SIG-M5 treated with dmso at 0.1 percent for 504 hours (cell line): ENCODE data around the gene TGM3.

Source experiments
- DNase-seq: peaks from one replicate; lab custom pipeline; 2025; ENCODE audit not compliant: unreplicated experiment; lab: John Stamatoyannopoulos, UW

TGM3 gene

DNA sequence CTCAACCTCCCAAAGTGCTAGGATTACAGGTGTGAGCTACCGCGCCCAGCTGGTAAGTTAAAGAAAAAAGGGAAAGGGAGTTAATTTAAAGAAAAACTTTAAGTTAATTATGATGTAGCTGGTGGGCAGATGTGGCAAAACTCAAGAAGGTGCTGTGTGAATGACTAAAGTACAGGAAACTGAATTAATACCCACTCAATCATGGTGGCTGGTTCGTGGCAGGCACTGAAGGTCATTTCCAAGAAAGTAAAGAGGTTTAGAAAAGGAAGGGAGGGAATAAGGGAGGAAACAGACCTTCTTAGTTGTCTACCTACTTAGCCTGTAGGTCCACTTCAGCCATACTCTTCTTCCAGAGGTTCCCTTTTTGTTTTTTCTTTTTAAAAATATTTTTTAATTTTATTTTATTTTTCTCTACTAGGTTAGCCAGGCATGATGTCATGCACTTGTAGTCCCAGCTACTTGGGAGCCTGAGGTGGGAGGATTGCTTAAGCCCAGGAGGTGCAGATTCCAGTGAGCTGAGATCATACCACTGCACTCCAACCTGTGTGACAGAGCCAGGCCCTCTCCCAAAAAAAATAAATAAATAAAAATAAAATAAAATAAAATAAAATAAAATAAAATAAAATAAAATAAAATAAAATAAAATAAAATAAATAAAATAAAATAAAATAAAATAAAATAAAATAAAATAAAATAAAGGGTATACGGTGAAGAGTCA lies 11.9 kb upstream of the TGM3 start:
- DNase-seq = no peak

DNA sequence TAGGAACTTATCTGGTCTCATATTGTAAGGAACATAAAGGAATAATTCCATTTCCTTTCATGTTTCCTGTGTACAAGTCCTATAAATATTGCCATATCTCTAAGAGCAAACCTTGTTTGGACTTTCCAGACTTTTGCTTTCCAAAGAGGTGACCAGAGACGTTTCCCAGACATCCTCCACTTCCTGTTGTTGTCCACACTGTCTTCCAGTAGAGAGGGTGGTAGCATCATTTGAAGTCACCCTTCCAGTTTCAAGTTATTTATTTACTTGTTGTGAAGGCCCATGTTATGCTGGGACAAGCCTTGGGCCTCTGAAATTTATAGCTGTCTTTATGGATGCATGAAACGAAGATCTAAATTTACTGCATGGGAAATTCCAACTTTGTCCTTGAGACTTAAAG lies 10.6 kb upstream of the TGM3 start:
- DNase-seq = no peak

DNA sequence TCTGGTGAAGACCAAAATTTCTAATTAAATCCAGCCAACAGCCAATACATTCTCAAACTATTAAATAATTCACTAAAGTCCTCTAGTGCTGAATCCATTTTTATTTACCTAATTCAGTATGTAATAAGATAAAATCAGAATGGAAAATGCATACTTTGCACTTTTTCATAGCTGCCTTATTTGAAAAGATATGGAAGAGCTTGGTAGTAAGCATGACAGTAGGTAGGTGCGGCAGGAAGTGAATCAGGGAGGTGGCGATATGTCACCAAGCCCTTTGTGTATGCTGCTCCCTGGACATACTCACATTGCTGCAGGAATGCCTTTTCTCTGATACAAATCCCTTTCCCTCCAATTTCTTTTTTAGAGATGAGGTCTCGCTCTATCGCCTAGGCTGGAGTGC lies 10.2 kb upstream of the TGM3 start:
- DNase-seq = no peak

DNA sequence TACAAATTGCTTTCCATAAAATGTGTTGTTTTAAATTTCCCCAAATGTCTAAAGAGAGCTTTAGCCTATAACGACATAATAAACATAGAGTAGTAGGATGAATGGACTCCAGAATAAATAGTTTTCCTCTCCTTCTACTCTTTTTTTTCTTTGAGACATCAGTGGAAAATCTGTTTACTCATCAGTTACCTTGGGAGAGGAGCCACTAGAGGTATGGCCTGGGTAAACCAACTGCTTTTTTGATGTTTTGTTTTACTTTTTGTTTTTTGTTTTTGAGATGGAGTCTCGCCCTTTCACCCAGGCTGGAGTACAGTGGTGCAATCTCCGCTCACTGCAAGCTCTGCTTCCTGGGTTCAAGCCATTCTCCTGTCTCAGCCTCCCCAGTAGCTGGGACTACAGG lies 8.3 kb upstream of the TGM3 start:
- DNase-seq = no peak

DNA sequence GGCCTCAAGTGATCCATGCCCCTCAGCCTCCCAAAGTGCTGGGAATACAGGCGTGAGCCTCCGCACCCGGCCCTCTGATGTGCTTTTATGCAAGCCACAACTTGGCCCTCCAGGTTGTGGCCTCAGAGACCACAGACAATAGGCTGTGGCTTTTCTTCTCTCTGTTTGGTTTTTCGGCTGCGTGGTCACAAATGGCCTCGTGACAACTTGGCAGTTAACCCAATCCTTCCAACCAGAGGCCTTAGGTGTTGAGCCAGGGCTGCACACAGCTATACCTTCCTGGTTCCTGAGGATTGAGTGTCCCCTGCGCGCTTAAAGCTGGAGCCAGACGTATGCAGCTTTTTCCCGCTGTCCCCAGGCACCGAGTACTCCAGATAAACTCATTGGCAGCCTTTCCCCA lies 6.3 kb upstream of the TGM3 start:
- DNase-seq = no peak

DNA sequence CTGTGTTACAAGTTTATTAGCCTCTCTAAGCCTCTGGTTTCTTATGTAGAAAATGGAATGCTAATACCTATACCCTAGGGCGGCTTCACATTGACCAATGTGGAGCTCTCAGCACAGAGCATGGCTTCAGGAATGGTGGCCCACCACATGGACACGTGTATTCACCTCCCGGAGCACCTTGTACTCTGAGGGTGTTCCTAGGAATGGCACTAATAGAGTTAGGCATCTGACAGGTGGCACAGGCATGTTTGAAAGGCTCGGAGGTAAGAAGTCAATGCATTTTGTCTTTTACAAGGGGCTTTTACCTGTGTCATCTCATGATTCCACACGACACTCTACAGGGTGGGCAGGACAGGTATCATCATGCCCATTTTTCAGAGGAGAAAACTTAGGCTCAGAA lies 5.3 kb upstream of the TGM3 start:
- no peak for DNase-seq

DNA sequence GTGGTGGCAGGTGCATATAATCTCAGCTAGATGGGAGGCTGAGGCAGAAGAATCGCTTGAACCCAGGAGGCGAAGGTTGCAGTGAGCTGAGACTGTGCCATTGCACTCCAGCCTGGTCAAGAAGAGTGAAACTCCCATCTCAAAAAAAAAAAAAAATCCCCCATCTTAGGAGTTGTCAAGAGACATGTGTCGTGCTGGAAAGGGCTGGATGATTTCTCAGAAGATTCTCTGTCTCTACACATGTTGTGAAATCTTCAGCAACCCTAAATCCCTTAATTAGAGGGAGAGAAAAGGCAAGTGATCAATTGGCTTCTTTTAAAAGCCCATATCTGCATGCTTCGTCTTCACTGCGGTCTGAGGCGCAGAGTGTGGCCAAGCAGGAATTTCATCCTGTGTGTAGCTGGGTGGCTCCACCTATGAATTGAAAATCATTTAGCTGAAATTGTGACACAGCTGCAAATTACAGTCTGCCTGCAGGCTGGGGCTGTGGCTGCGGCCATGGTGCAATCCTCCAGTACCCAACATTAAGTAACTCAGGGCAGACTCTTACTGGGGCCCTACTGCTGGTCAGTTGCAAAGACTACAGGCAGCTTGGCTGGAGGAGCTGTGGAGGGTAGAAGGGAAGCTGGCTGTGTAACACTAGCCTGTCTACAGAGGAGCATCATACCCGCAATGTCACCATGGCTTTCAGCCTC lies 3.2 kb upstream of the TGM3 start:
- peak; percentile 97 for DNase-seq

DNA sequence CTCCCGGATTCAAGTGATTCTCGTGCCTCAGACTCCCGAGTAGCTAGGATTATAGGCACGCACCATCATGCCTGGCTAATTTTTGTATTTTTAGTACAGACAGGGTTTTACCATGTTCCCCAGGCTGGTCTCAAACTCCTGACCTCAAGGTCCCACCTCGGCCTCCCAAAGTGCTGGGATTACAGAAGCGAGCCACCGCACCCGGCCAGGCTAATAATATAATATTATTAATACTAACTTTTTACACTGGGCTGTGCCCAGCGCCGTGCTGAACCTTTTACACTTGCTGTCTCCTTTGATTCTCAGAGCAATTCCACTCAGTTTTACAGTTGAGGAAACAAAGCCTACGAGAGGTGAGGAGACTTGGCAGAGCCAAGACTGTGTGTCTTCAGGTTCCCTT lies 2.3 kb upstream of the TGM3 start:
- no peak for DNase-seq

DNA sequence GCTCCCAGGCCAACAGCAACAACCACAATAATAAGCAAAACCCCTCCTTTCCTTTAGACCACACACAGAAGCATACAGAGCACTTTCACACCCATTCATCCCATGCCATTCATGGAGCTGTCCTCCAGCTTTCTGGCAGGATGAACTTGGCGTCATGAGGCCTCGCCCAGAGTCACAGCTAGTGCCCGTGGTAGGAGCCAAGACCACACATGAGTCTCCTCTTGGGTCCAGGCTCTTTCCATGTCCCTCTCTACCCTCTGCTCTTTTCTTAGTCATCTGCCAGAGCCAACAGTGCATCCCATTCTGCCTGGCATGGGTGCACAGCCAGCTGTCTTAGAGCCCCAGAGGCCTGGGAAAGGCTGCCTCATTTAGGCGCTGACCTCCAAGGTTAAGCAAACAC lies 1.8 kb upstream of the TGM3 start:
- no peak for DNase-seq

DNA sequence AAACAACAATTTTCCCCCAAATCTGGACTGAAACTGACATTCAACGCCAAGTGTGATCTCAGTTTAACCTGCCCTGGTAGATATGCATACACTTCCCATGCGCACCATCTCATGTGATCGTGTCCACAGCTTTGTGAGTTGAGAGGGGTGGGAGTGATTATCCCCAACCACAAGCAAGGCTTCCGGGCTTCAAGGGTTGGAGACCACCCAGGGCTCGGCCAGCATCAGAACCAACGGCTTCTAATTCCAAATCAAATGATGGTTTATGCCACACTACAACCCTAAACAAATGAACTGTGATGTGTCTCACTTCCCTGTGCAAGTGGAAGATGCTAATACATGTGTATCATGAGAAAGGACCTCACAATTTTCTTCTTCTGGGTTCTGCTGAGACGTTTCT lies 515 bp upstream of the TGM3 start:
- no peak for DNase-seq

DNA sequence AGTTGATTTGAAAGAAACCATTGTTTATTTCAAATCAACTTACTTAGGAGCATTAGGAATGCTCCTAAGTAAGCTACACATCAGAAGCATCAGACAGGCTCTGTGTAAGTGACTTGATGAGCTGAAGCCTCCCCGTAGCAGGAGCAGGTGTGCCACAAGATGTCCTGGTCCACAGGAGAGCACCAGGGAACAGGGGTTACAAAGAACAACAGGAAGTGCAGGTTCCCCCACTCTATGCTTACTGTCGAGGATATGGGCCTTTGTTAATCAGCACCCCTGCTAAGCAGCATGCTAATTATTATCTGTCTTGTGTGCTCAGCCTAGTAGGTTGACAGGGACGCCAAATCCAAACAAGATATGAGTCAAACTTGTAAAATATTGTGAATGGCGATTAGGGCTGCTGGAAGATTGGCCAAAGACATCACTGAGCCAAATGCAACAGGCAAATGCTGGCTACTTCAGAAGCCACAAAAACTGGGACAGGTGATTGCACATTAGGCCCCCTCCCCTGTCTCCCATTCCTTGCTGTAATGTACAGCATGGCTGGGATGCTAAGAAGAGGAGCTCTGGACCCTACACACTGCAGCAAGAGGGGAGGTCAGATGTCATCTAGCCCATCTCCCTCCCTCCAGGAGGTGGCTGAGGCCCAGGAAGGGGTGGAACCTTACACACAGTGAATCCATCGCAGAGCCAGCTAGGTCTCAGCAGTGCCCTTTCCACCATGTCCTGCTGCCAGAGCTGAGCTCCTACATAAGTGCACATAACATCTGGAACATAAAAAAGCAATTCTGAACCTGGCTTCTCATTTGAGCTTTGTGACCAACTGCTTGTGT lies 939 bp downstream of the TGM3 start:
- no peak for DNase-seq

DNA sequence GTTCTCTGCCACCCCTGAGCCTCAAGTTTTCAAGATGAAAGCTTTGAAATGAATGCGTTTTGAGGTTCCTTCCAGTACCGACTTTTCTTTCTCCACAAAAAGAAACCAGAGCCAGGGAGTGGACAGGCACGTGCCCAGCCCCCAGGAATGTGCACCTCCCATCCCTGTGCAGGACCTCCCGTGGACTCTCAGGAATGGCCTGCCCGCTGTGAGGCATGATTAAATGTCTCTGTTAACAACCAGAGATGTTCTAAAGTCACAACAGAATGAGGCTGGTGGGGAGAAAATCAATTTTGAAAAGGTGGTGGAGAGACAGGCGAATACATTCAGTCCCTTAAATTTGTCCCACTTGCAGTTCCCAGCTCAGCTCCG lies 1.5 kb downstream of the TGM3 start:
- DNase-seq = no peak

DNA sequence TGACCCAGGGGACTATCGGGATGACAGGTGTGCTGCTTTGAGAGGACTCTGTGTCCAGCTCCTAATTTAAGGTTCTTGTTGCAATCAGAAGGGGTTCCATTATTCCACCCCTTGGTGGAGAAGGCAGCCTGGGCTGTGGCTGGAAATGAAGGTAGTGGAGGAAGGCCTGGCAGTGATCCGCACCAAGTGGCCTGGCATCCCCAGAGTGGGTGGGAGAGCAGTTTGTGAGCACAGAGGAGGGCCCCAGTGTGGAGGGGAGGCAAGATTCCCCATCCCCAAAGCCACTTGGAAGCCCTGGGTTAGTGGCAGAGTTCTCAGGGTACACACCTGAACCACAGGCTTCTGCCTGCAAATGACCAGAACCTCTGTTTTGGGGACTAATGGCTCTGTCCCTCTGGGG lies 2.3 kb downstream of the TGM3 start:
- DNase-seq = no peak

DNA sequence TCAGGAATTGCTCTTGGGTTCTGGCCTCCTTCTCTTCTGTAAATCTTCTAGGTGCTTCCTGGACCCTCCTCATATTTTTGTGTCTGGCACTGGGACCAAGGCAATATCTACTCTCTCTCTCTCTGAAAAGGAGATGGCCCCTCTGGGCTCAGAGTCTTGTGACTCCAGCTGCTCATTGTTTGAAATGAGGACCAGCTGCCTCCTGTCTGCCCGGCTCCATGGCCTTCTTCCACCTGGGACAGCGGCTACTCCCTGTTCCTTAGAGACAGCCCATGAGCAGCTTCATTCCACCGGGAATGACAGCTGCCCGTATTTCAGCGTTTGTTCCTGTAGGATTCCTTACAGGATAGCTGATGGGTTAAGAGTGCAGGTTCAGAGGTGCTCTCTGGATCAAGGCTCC lies 2.9 kb downstream of the TGM3 start:
- DNase-seq = no peak

DNA sequence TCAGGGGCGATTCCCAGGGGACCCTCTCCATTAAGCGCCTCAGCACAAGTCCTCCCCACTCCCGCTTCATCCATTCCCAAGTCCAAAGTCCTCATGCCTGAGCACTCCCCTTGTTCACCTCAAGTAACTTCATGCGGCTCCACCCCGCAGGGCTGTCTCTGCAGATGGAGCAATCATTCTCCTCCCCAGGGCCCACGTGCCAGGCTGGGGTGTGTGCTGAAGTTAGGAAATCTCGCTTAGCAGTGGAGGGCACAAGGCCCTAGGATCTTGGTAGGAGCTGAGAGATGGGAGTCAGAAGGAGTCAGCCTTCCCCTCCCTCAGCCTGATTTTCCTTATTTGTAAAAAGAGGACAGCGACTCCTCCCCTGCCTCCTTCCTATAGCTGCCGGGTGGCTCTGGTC lies 3.5 kb downstream of the TGM3 start:
- DNase-seq = peak; percentile 91

DNA sequence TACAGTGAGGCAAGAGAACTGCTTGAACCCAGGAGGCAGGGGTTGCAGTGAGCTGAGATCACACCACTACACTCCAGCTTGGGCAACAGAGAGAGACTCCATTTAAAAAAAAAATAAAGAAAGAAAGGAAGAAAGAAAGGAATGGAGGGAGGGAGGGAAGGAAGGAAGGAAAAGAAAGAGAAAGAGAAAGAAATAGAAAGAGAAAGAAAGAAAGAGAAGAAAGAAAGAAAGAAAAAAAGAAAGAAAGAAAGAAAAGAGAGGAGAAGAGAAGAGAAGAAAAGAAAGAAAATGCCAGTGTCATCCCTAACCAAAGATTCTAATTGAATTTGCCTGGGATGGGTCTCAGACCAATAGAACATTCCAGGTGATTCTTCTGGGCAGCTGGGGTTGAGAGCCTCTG lies 4.2 kb downstream of the TGM3 start:
- DNase-seq = no peak

DNA sequence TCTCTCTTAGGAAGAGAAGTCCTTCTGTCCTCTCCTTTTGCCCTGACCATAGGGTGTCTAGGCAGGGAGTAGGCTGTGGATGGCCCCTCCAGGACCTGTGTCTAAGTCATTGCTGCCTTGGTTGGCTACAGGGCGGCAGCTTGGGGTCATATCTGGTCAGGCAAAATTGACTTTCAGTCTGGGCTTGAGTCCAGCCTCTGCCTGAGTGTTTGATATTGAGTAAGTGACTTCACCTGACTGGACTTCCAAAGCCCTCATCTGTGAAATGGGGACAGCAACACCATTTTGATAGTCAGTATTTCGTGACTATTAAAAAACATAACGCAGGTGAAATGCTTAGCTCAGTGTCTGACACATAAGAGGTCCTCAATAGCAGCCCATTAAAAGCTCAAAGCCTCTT lies 4.6 kb downstream of the TGM3 start:
- DNase-seq = no peak

DNA sequence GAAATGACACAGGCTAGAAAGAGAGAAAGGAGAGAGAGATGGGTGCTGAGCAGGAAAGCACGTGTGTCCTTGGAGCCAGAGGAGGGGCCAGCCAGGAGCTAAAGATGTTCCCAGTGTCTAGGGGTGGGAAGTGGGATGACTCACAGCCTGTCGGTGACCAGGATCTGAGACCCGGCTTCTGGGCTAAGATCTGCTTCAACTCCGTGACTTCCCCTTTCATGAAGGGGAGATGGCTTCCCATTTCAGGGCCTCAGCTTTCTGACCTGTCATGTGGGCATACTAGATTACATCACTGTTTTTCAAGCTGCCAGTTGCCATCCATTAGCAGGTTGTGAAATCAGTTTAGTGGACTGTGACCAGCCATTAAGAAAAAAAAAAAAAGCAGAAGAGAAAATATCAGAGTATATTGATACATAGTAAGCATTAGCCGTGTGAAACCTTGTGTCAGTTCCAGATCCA lies 5.4 kb downstream of the TGM3 start:
- DNase-seq = peak; percentile 100

DNA sequence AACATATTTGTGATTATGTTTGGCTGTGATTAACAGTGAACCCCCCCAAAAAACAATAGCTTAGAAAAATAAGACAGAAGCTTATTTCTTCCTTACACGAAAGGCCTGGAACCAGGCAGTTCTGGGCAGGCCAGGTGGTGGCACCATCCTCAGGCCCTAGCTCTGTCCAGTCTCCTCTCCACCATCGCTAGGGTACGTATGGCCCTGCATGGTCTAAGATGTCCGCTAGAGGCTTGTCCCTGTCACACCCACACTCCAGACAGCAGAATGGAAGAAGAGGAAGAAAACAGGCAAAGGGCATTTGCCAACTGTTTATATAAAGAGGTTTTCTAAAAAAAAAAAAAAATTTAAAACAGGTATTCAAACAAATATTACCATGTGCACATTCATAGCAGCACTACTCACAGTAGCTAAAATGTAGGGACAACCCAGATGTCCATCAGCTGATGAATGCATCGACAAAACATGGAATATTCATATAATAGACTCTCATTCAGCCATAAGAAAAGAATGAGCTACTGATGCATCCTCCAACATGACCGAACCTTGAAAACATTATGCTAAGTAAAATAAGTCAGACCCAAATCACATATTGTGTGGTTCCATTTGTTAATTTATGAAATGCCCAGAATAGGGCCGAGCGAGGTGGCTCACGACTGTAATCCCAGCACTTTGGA lies 6.7 kb downstream of the TGM3 start:
- DNase-seq = peak; percentile 22

DNA sequence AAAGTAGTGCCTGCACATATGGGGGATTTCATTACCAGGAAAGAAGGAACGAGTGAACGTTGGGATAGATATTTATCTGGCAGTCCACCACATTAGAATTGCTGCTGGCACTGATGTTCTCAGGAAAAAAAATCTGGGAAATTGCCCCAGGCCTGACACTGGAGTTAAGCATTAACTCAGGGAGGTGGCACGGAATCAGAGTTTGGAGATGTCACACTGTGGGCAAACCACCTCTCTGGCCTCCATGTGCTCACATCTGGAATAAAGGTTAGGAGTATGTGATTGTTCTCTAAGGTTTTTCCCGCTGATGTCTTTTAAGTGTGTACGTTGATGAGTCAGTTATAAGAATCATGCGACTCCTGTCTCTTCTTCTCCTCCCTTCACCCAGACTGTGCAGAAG lies 7.9 kb downstream of the TGM3 start:
- no peak for DNase-seq

DNA sequence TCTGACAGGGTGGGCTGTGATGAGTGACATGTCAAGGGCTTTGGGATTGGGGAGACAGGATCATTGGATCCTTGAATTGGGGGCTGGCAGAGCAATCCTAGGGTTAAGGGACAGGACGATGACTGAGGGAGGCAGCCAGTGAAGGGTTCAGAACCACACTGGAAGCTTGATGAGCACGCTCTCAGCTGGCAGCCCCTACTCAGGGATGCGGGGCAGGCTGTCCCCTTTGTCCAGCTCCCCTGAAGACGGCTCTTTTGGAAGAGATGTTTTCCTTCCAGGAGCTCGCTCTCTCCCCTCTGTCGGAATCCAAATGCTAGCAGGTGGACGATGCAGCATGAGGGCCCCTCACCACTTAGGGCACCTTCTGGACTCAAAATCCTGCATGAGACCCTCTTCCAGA lies 8.4 kb downstream of the TGM3 start:
- no peak for DNase-seq

DNA sequence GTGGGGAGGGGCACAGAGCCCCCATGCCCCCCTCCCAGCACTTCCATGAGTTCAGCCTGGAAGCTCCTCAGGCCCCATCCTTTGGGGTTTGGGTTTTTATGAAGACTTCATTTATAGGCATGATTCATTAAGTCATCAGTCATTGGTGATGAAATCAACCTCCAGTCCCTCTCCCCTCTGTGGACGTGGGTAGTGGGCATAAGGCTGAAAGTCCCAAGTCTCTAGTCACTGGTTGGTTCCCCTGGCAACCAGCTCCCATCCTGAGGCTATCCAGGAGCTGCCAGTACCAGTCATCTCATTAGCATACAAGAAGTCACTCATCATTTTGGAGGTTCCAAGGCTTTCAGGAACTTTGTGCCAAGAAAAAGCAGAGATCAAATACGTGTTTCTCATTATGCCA lies 9.2 kb downstream of the TGM3 start:
- DNase-seq = no peak
